AG09319 (cell line): ENCODE measurements around the gene SDSL.

Experiments
- DNase-seq: peaks from one replicate; pipeline ENCODE4 v3.0.0-alpha.2; 2010; ENCODE audit warnings: low read depth; ENCODE audit errors: extremely low read depth
- TF ChIP-seq, protein P1 (sequence below): IDR thresholded peaks from 2 replicates; pipeline ENCODE4 v1.5.1; 2011; ENCODE audit warnings: low read depth, mild to moderate bottlenecking, inconsistent platforms, low read length, moderate library complexity

Gene SDSL

GRCh38 chr12:113475451-113476175 is 53.4 kb downstream of the SDSL start:
- TF ChIP-seq, protein P1, sequence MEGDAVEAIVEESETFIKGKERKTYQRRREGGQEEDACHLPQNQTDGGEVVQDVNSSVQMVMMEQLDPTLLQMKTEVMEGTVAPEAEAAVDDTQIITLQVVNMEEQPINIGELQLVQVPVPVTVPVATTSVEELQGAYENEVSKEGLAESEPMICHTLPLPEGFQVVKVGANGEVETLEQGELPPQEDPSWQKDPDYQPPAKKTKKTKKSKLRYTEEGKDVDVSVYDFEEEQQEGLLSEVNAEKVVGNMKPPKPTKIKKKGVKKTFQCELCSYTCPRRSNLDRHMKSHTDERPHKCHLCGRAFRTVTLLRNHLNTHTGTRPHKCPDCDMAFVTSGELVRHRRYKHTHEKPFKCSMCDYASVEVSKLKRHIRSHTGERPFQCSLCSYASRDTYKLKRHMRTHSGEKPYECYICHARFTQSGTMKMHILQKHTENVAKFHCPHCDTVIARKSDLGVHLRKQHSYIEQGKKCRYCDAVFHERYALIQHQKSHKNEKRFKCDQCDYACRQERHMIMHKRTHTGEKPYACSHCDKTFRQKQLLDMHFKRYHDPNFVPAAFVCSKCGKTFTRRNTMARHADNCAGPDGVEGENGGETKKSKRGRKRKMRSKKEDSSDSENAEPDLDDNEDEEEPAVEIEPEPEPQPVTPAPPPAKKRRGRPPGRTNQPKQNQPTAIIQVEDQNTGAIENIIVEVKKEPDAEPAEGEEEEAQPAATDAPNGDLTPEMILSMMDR, result no peak
- DNase-seq, result no peak

- DNase-seq, result no peak
- TF ChIP-seq, protein P1, result no peak
These were observed 54.2 kb downstream of the SDSL start for GRCh38 chr12:113476176-113476986.

DNA sequence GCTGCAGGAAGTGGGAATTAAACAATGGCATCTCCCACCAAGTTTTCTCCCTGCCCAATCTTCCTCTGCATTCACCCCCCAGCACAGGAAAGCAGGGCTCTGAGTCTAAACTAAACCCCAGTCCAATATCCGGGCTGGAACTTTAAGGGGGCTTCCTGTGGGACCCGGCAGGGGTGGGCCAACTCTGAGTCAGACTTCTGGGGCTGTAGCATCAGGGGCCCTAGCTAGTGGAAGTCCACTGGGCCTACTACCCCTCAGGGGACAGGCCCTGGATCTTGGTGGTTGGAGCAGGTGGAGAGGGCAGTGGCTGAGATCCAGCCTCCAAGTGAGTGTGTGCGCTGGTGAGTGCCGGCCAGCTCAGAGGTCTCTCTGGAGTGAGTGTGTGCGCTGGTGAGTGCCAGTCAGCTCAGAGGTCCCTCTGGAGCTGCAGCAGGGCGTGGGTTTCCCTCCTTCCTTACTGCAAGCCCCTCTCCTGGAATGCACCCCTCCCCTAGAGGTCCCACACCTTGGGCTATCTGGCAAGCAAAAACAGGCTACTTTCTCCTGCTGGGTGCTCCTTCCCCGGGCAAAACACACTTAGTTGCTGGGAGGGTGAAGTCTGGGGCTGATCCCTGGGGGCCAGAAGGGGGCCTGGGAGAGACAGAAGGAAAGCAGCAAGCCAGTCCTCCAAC is 55.1 kb downstream of the SDSL start:
- no peak for DNase-seq
- TF ChIP-seq, protein P1, result no peak

GRCh38 chr12:113477842-113478215 is 55.6 kb downstream of the SDSL start:
- TF ChIP-seq, protein P1, result no peak
- DNase-seq, result no peak

DNA sequence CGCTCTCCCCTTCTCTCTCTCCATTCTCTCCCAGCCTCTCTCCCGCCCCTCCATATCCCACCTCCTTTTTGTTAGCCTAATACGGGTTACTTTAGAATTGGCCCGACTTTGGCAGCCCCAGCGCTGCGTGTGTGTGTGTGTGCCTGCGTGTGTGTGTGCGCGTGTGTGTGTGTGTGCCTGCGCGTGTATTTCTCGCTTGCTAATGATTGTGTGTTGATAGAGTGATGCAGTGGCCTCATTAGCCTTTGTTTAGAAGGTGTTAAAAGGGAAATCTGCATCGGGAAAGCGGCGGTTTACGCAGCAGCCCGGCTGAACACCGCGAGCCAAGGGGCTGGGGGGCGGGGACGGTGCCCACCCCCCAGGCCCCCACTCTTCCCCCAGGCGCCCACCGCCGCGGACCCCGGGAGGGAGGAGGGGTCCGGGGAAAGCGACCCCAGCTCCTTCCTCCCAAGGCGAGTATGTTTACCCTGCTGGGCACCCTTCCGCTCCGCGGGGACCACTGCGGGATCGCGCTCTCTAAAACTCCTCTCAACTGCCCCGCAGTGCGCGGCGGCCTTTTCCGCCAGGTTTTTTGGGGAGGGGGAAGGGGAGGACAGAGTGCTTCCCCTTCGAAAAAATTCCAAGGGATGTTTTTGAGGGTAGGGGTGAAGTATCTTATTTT is 56.3 kb downstream of the SDSL start:
- DNase-seq, result no peak
- TF ChIP-seq, protein P1, result no peak

DNA sequence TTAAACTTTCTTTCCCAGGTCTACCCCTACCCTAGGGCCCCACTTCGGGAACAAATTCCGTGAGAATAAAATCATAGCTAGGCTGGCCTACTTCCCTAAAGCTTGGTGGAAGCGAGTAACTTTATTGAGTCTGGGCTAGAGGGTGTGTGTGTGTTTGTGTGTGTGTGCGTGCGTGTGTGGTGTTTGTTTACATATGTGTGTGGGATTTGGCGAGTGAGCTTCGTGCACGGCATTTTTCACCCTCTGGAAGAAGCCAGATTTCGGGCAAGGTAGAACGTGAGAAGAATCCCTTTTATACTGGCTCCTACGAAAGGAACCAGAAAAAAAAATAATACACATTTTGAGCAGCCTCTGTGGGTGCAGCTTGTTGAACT is 57.0 kb downstream of the SDSL start:
- no peak for DNase-seq
- TF ChIP-seq, protein P1, result no peak
